ENCODE measurements around the gene FAM193A. TPM values are rescaled to one million over a fixed set of nuclear protein-coding genes. Genes with fewer than 3 reads are reported as not detected.

Gene FAM193A
- total RNA-seq, 1 experiment from 2014 or later: 31.3 TPM

- H3K4me1 Mint-ChIP-seq (ENCODE audit: insufficient read depth, unreplicated experiment): peaks cover 30% of the 10 kb centered on the region
Observed at GRCh38 chr4:2592572-2592971, 56.1 kb downstream of the FAM193A start.

GRCh38 chr4:2593003-2593402 lies 56.6 kb downstream of the FAM193A start:
- Mint-ChIP-seq H3K9me3 (ENCODE audit: unreplicated experiment) (no peaks in the 10 kb centered on the region), H3K27ac (ENCODE audit: low read depth, unreplicated experiment) (no peak overlapping the region), H3K4me1 (ENCODE audit: insufficient read depth, unreplicated experiment) (peaks cover 26% of the 10 kb centered on the region), H3K36me3 (ENCODE audit: insufficient read depth, unreplicated experiment) (peaks cover 19% of the 10 kb centered on the region), H3K27me3 (ENCODE audit: insufficient read depth, unreplicated experiment) (no peaks in the 10 kb centered on the region), H3K4me3 (ENCODE audit: unreplicated experiment) (no peak overlapping the region)
- no TSS peak for BruUV-seq (replicated peaks)
- TF ChIP-seq, protein P1, sequence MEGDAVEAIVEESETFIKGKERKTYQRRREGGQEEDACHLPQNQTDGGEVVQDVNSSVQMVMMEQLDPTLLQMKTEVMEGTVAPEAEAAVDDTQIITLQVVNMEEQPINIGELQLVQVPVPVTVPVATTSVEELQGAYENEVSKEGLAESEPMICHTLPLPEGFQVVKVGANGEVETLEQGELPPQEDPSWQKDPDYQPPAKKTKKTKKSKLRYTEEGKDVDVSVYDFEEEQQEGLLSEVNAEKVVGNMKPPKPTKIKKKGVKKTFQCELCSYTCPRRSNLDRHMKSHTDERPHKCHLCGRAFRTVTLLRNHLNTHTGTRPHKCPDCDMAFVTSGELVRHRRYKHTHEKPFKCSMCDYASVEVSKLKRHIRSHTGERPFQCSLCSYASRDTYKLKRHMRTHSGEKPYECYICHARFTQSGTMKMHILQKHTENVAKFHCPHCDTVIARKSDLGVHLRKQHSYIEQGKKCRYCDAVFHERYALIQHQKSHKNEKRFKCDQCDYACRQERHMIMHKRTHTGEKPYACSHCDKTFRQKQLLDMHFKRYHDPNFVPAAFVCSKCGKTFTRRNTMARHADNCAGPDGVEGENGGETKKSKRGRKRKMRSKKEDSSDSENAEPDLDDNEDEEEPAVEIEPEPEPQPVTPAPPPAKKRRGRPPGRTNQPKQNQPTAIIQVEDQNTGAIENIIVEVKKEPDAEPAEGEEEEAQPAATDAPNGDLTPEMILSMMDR (IDR thresholded peaks at IDR 0.05; ENCODE audit: unreplicated experiment): no peak
- ChIA-PET POLR2A (interaction anchor here (0.7 to 1.1 kb wide), 3 partner anchors 125 to 453 kb away, joined by 3 to 5 read pairs (median 4); partner anchors contain the start of gene RNF4), CTCF (interaction anchor here (0.5 to 0.6 kb wide), 2 partner anchors 58 to 120 kb away, joined by 4 to 6 read pairs; no protein-coding TSS in a partner anchor)
- no peak for DNase-seq (ENCODE audit: unreplicated experiment)
- intact Hi-C loops (cut with micrococcal nuclease): no loop called here

More at GRCh38 chr4:2592572-2592971, 56.1 kb downstream of the FAM193A start:
- Mint-ChIP-seq H3K9me3 (ENCODE audit: unreplicated experiment) (no peaks in the 10 kb centered on the region), H3K36me3 (ENCODE audit: insufficient read depth, unreplicated experiment) (peaks cover 15% of the 10 kb centered on the region), H3K27ac (ENCODE audit: low read depth, unreplicated experiment) (no peak overlapping the region), H3K4me3 (ENCODE audit: unreplicated experiment) (no peak overlapping the region), H3K27me3 (ENCODE audit: insufficient read depth, unreplicated experiment) (no peaks in the 10 kb centered on the region)
- no TSS peak for BruUV-seq (replicated peaks)
- POLR2A ChIA-PET: interaction anchor here (0.7 kb wide), 1 partner anchor 453 kb away, joined by 3 read pairs; no protein-coding TSS in a partner anchor
- TF ChIP-seq, protein P1 (IDR thresholded peaks at IDR 0.05; ENCODE audit: unreplicated experiment): no peak
- intact Hi-C loops (cut with micrococcal nuclease): no loop called here
- CTCF ChIA-PET: interaction anchor here (0.5 kb wide), 1 partner anchor 120 kb away, joined by 6 read pairs; no protein-coding TSS in a partner anchor
- no peak for DNase-seq (ENCODE audit: unreplicated experiment)

- H3K27ac Mint-ChIP-seq (ENCODE audit: low read depth, unreplicated experiment): no peak overlapping the region
- no TSS peak for BruUV-seq (replicated peaks)
- CTCF ChIA-PET: no interaction called here
- DNase-seq (ENCODE audit: unreplicated experiment): no peak
- H3K36me3 Mint-ChIP-seq (ENCODE audit: insufficient read depth, unreplicated experiment): peaks cover 29% of the 10 kb centered on the region
- no peak overlapping the region for H3K4me3 Mint-ChIP-seq (ENCODE audit: unreplicated experiment)
- TF ChIP-seq, protein P1 (IDR thresholded peaks at IDR 0.05; ENCODE audit: unreplicated experiment): no peak
- no peaks in the 10 kb centered on the region for H3K9me3 Mint-ChIP-seq (ENCODE audit: unreplicated experiment)
- intact Hi-C loops (cut with micrococcal nuclease): no loop called here
- no peaks in the 10 kb centered on the region for H3K27me3 Mint-ChIP-seq (ENCODE audit: insufficient read depth, unreplicated experiment)
- peaks cover 40% of the 10 kb centered on the region for H3K4me1 Mint-ChIP-seq (ENCODE audit: insufficient read depth, unreplicated experiment)
- POLR2A ChIA-PET: no interaction called here
Observed at GRCh38 chr4:2595436-2595835, 59.0 kb downstream of the FAM193A start.

GRCh38 chr4:2595952-2596552 lies 59.6 kb downstream of the FAM193A start:
- intact Hi-C loops (cut with micrococcal nuclease): no loop called here
- H3K27ac Mint-ChIP-seq (ENCODE audit: low read depth, unreplicated experiment): no peak overlapping the region
- CTCF ChIA-PET: interaction anchor here (0.6 kb wide), 1 partner anchor 378 kb away, joined by 4 read pairs; no protein-coding TSS in a partner anchor
- peaks cover 35% of the 10 kb centered on the region for H3K4me1 Mint-ChIP-seq (ENCODE audit: insufficient read depth, unreplicated experiment)
- no peaks in the 10 kb centered on the region for H3K27me3 Mint-ChIP-seq (ENCODE audit: insufficient read depth, unreplicated experiment)
- POLR2A ChIA-PET: interaction anchor here (0.6 kb wide), 1 partner anchor 10 kb away, joined by 3 read pairs; no protein-coding TSS in a partner anchor
- DNase-seq (ENCODE audit: unreplicated experiment): no peak
- H3K36me3 Mint-ChIP-seq (ENCODE audit: insufficient read depth, unreplicated experiment): peaks cover 35% of the 10 kb centered on the region
- TF ChIP-seq, protein P1 (IDR thresholded peaks at IDR 0.05; ENCODE audit: unreplicated experiment): no peak
- no peak overlapping the region for H3K4me3 Mint-ChIP-seq (ENCODE audit: unreplicated experiment)
- no peaks in the 10 kb centered on the region for H3K9me3 Mint-ChIP-seq (ENCODE audit: unreplicated experiment)
- BruUV-seq (replicated peaks): no TSS peak
